ENCODE measurements around the gene LRMDA. TPM values are rescaled to one million over a fixed set of nuclear protein-coding genes. Genes with fewer than 3 reads are reported as not detected.

Gene LRMDA
- total RNA-seq, 2 experiments from 2014 or later: not detected

- POLR2A ChIA-PET: no interaction called here
- H3K4me3 Mint-ChIP-seq: no peak overlapping the region
Observed at GRCh38 chr10:76436401-76436811, 1005.0 kb downstream of the LRMDA start.

GRCh38 chr10:76436981-76437380, 1005.6 kb downstream of the LRMDA start:
- no peaks in the 10 kb centered on the region for H3K36me3 Mint-ChIP-seq (ENCODE audit: low read depth)
- intact Hi-C loops (cut with DNase I, micrococcal nuclease): no loop called here
- TF ChIP-seq CTCF (IDR thresholded peaks at IDR 0.05): no peak
- peaks cover 2% of the 10 kb centered on the region for H3K9me3 Mint-ChIP-seq
- H3K4me3 Mint-ChIP-seq: no peak overlapping the region
- no peaks in the 10 kb centered on the region for H3K4me1 Mint-ChIP-seq (ENCODE audit: low read depth)
- H3K4me1 ChIP-seq (ENCODE audit: insufficient read depth, low read length): no peaks in the 10 kb centered on the region
- ATAC-seq (ENCODE audit: poor library complexity): no peak
- H3K4me3 ChIP-seq (ENCODE audit: low read length): no peak overlapping the region
- H3K9me3 ChIP-seq (ENCODE audit: control insufficient read depth in 1 of 2, insufficient read depth in 1 of 2, low read length in 2 of 2): peaks cover 0 to 9% of the 10 kb centered on the region in 2 experiments
- POLR2A ChIA-PET: no interaction called here
- no peaks in the 10 kb centered on the region for H3K36me3 ChIP-seq (ENCODE audit: insufficient read depth, low read length)
- H3K27me3 Mint-ChIP-seq: no peaks in the 10 kb centered on the region
- H3K27ac ChIP-seq (ENCODE audit: low read depth in 1 of 2, low read length in 2 of 2): no peak overlapping the region
- CTCF ChIA-PET: no interaction called here
- H3K27ac Mint-ChIP-seq: no peak overlapping the region
- H3K27me3 ChIP-seq (ENCODE audit: control insufficient read depth in 1 of 2, insufficient read depth in 2 of 2, low read length in 2 of 2): no peaks in the 10 kb centered on the region
- DNase-seq: no peak

More at GRCh38 chr10:76436401-76436811, 1005.0 kb downstream of the LRMDA start:
- intact Hi-C loops (cut with DNase I, micrococcal nuclease): no loop called here
- Histone ChIP-seq H3K9me3 (ENCODE audit: control insufficient read depth in 1 of 2, insufficient read depth in 1 of 2, low read length in 2 of 2) (peaks cover 0 to 9% of the 10 kb centered on the region in 2 experiments), H3K4me3 (ENCODE audit: low read length) (no peak overlapping the region), H3K4me1 (ENCODE audit: insufficient read depth, low read length) (no peaks in the 10 kb centered on the region), H3K27me3 (ENCODE audit: control insufficient read depth in 1 of 2, insufficient read depth in 2 of 2, low read length in 2 of 2) (no peaks in the 10 kb centered on the region), H3K27ac (ENCODE audit: low read depth in 1 of 2, low read length in 2 of 2) (no peak overlapping the region), H3K36me3 (ENCODE audit: insufficient read depth, low read length) (no peaks in the 10 kb centered on the region)
- H3K36me3 Mint-ChIP-seq (ENCODE audit: low read depth): no peaks in the 10 kb centered on the region
- no peak overlapping the region for H3K27ac Mint-ChIP-seq
- ATAC-seq (ENCODE audit: poor library complexity) (no peak), DNase-seq (no peak)
- no peaks in the 10 kb centered on the region for H3K4me1 Mint-ChIP-seq (ENCODE audit: low read depth)
- no peaks in the 10 kb centered on the region for H3K27me3 Mint-ChIP-seq
- peaks cover 2% of the 10 kb centered on the region for H3K9me3 Mint-ChIP-seq
- CTCF ChIA-PET: no interaction called here
- no peak for TF ChIP-seq CTCF (IDR thresholded peaks at IDR 0.05)

GRCh38 chr10:76440426-76440825, 1009.0 kb downstream of the LRMDA start:
- H3K4me3 ChIP-seq (ENCODE audit: low read length): no peak overlapping the region
- Mint-ChIP-seq H3K4me1 (ENCODE audit: low read depth) (no peaks in the 10 kb centered on the region), H3K27ac (no peak overlapping the region), H3K9me3 (peaks cover 2% of the 10 kb centered on the region), H3K4me3 (no peak overlapping the region), H3K36me3 (ENCODE audit: low read depth) (no peaks in the 10 kb centered on the region), H3K27me3 (no peaks in the 10 kb centered on the region)
- no peaks in the 10 kb centered on the region for H3K4me1 ChIP-seq (ENCODE audit: insufficient read depth, low read length)
- CTCF ChIA-PET: interaction anchor here (0.6 kb wide), 1 partner anchor 64 kb away, joined by 4 read pairs; no protein-coding TSS in a partner anchor
- DNase-seq (no peak), ATAC-seq (ENCODE audit: poor library complexity) (no peak)
- POLR2A ChIA-PET: no interaction called here
- intact Hi-C loops (cut with DNase I, micrococcal nuclease): no loop called here
- TF ChIP-seq CTCF (IDR thresholded peaks at IDR 0.05): no peak
- H3K27ac ChIP-seq (ENCODE audit: low read depth in 1 of 2, low read length in 2 of 2): no peak overlapping the region
- no peaks in the 10 kb centered on the region for H3K27me3 ChIP-seq (ENCODE audit: control insufficient read depth in 1 of 2, insufficient read depth in 2 of 2, low read length in 2 of 2)
- peaks cover 0 to 3% of the 10 kb centered on the region in 2 experiments for H3K9me3 ChIP-seq (ENCODE audit: control insufficient read depth in 1 of 2, insufficient read depth in 1 of 2, low read length in 2 of 2)
- no peaks in the 10 kb centered on the region for H3K36me3 ChIP-seq (ENCODE audit: insufficient read depth, low read length)
